Measurements from ENCODE around the gene CDK2. TPM values are rescaled to one million over a fixed set of nuclear protein-coding genes. Genes with fewer than 3 reads are reported as not detected.
A peak's percentile ranks its signal among the peaks of the same experiment; 100 is the strongest.

The CDK2 gene
- total and polyA plus RNA-seq, 12 donors, result 6.0 to 30.6 (median 17.8) TPM

GRCh38 chr12:56020423-56021184 lies 54.0 kb downstream of the CDK2 start, which contains the start of gene IKZF4:
IKZF4 (plus strand) TSS chr12:56021043; CDS start chr12:56021494, 451 bp downstream.
- peaks cover 0 to 17% of the 10 kb centered on the region in 2 donors for H3K36me3 ChIP-seq (replicated peaks in 1 of 2)
- TF ChIP-seq POLR2A (IDR thresholded peaks at IDR 0.05) (peak in 1 of 2 donors; percentile 41), CTCF (IDR thresholded peaks at IDR 0.05) (no peak)
- WGBS, 4 donors, result 9 to 14% (median 13%) methylated on average over 8 to 10 of the region's 10 CpGs
- H3K4me1 ChIP-seq (replicated peaks in 1 of 2), result peaks cover 28 to 41% of the 10 kb centered on the region in 2 donors
- H3K9me3 ChIP-seq (replicated peaks in 1 of 3), result no peaks in the 10 kb centered on the region
- peak within 1 kb of the TSS in 2 of 4 donors; percentile 12 to 39 for H3K4me3 ChIP-seq
- peak within 1 kb of the TSS; percentile 35 to 90 (median 63) for H3K27ac ChIP-seq
- no peaks in the 10 kb centered on the region for H3K27me3 ChIP-seq
- intact Hi-C loops (cut with DNase I), result loop anchor here in 1 of 2 donors (5.0 kb wide), 1 partner anchor 147 kb away; no protein-coding TSS in a partner anchor
- DNase-seq, result peak; percentile 79 to 92 (median 90)

GRCh38 chr12:56021889-56022497 lies 55.4 kb downstream of the CDK2 start:
- 30 to 39% (median 35%) methylated on average over 2 of the region's 2 CpGs for WGBS, 4 donors
- H3K36me3 ChIP-seq (replicated peaks in 1 of 2), result peaks cover 0 to 26% of the 10 kb centered on the region in 2 donors
- H3K27ac ChIP-seq, result peak overlapping the region; percentile 35 to 90 (median 63)
- H3K9me3 ChIP-seq (replicated peaks in 1 of 3), result no peaks in the 10 kb centered on the region
- no peaks in the 10 kb centered on the region for H3K27me3 ChIP-seq
- DNase-seq, result peak in 1 of 7 donors; percentile 16
- H3K4me1 ChIP-seq (replicated peaks in 1 of 2), result peaks cover 28 to 41% of the 10 kb centered on the region in 2 donors
- peak overlapping the region in 2 of 4 donors; percentile 12 to 39 for H3K4me3 ChIP-seq
- intact Hi-C loops (cut with DNase I), result loop anchor here in 1 of 2 donors (5.0 kb wide), 1 partner anchor 145 kb away; no protein-coding TSS in a partner anchor
- no peak for TF ChIP-seq CTCF (IDR thresholded peaks at IDR 0.05)
- TF ChIP-seq POLR2A (IDR thresholded peaks at IDR 0.05), result no peak

Other genes with a start within 250 kb of the CDK2 start
- gene RDH5, start 246.4 kb upstream of the CDK2 start, total RNA-seq, result 10 to 100 TPM in 1 of 9 donors, 1 to 10 TPM in 8; 1.9 to 25.7 (median 4.5) TPM
- gene RDH5, start 246.4 kb upstream of the CDK2 start, polyA plus RNA-seq, result 10 to 100 TPM in 2 of 3 donors, 1 to 10 TPM in 1; 2.7 to 41.4 (median 32.7) TPM
- 1,000 to 10,000 TPM in 7 of 9 donors, 100 to 1,000 TPM in 2; 796 to 1,954 (median 1,283) TPM for gene CD63, start 237.8 kb upstream of the CDK2 start, total RNA-seq
- gene CD63, start 237.8 kb upstream of the CDK2 start, polyA plus RNA-seq, result 1,000 to 10,000 TPM; 1,798 to 2,350 (median 1,843) TPM
- gene GDF11, start 223.7 kb upstream of the CDK2 start, total RNA-seq, result 1 to 10 TPM; 3.3 to 8.3 (median 6.7) TPM
- gene GDF11, start 223.7 kb upstream of the CDK2 start, polyA plus RNA-seq, result 1 to 10 TPM; 2.4 to 4.1 (median 3.8) TPM
- gene SARNP, start 149.1 kb upstream of the CDK2 start, total RNA-seq, result 100 to 1,000 TPM in 1 of 9 donors, 10 to 100 TPM in 8; 23.2 to 148 (median 56.0) TPM
- gene SARNP, start 149.1 kb upstream of the CDK2 start, polyA plus RNA-seq, result 100 to 1,000 TPM; 113 to 131 (median 117) TPM
- 10 to 100 TPM; 11.7 to 74.7 (median 26.3) TPM for gene ORMDL2, start 148.8 kb upstream of the CDK2 start, total RNA-seq
- gene ORMDL2, start 148.8 kb upstream of the CDK2 start, polyA plus RNA-seq, result 10 to 100 TPM; 45.4 to 97.7 (median 68.6) TPM
- gene DNAJC14, start 137.2 kb upstream of the CDK2 start, total RNA-seq, result 10 to 100 TPM; 26.3 to 50.0 (median 32.3) TPM
- 10 to 100 TPM in 2 of 3 donors, 1 to 10 TPM in 1; 9.9 to 31.2 (median 12.4) TPM for gene DNAJC14, start 137.2 kb upstream of the CDK2 start, polyA plus RNA-seq
- gene MMP19, start 123.9 kb upstream of the CDK2 start, total RNA-seq, result 10 to 100 TPM in 3 of 9 donors, 1 to 10 TPM in 5, under 1 TPM in 1; 0.89 to 17.3 (median 7.0) TPM
- gene MMP19, start 123.9 kb upstream of the CDK2 start, polyA plus RNA-seq, result 10 to 100 TPM in 2 of 3 donors, 1 to 10 TPM in 1; 8.0 to 15.8 (median 15.3) TPM
- gene PYM1, start 38.9 kb upstream of the CDK2 start, total RNA-seq, result 10 to 100 TPM; 32.1 to 60.9 (median 37.8) TPM
- 10 to 100 TPM; 48.3 to 59.1 (median 49.0) TPM for gene PYM1, start 38.9 kb upstream of the CDK2 start, polyA plus RNA-seq
- gene DGKA, start 35.7 kb upstream of the CDK2 start, total RNA-seq, result 100 to 1,000 TPM in 1 of 9 donors, 10 to 100 TPM in 8; 16.0 to 116 (median 31.9) TPM
- 10 to 100 TPM; 21.1 to 99.8 (median 66.2) TPM for gene DGKA, start 35.7 kb upstream of the CDK2 start, polyA plus RNA-seq
- gene PMEL, start 788 bp upstream of the CDK2 start, total RNA-seq, result 1 to 10 TPM in 5 of 9 donors, under 1 TPM in 3, not detected in 1; 0.35 to 3.8 (median 1.3) TPM
- 1 to 10 TPM in 2 of 3 donors, under 1 TPM in 1; 0.77 to 1.5 (median 1.0) TPM for gene PMEL, start 788 bp upstream of the CDK2 start, polyA plus RNA-seq
- 100 to 1,000 TPM in 5 of 9 donors, 10 to 100 TPM in 4; 77.6 to 134 (median 112) TPM for gene RAB5B, start 7.2 kb downstream of the CDK2 start, total RNA-seq
- gene RAB5B, start 7.2 kb downstream of the CDK2 start, polyA plus RNA-seq, result 100 to 1,000 TPM in 1 of 3 donors, 10 to 100 TPM in 2; 34.4 to 137 (median 43.6) TPM
- gene SUOX, start 30.4 kb downstream of the CDK2 start, total RNA-seq, result 10 to 100 TPM; 49.3 to 72.6 (median 56.6) TPM
- gene SUOX, start 30.4 kb downstream of the CDK2 start, polyA plus RNA-seq, result 10 to 100 TPM; 27.7 to 49.7 (median 37.1) TPM
- 10 to 100 TPM in 6 of 9 donors, 1 to 10 TPM in 3; 6.0 to 34.0 (median 13.3) TPM for gene IKZF4, start 54.2 kb downstream of the CDK2 start, total RNA-seq
- 10 to 100 TPM in 1 of 3 donors, 1 to 10 TPM in 2; 5.7 to 10.3 (median 6.4) TPM for gene IKZF4, start 54.2 kb downstream of the CDK2 start, polyA plus RNA-seq
- 1,000 to 10,000 TPM in 3 of 9 donors, 100 to 1,000 TPM in 3, 10 to 100 TPM in 3; 76.7 to 2,374 (median 441) TPM for gene RPS26, start 75.1 kb downstream of the CDK2 start, total RNA-seq
- gene RPS26, start 75.1 kb downstream of the CDK2 start, polyA plus RNA-seq, result 1,000 to 10,000 TPM; 1,149 to 1,897 (median 1,249) TPM
- gene ERBB3, start 113.3 kb downstream of the CDK2 start, total RNA-seq, result 10 to 100 TPM in 1 of 9 donors, 1 to 10 TPM in 8; 1.3 to 25.7 (median 1.6) TPM
- gene ERBB3, start 113.3 kb downstream of the CDK2 start, polyA plus RNA-seq, result 1 to 10 TPM; 1.9 to 5.0 (median 2.6) TPM
- 100 to 1,000 TPM in 5 of 9 donors, 10 to 100 TPM in 4; 64.1 to 129 (median 106) TPM for gene PA2G4, start 137.7 kb downstream of the CDK2 start, total RNA-seq
- 100 to 1,000 TPM in 2 of 3 donors, 10 to 100 TPM in 1; 83.3 to 252 (median 106) TPM for gene PA2G4, start 137.7 kb downstream of the CDK2 start, polyA plus RNA-seq
- 1,000 to 10,000 TPM; 1,635 to 5,801 (median 3,259) TPM for gene RPL41, start 149.8 kb downstream of the CDK2 start, total RNA-seq
- 1,000 to 10,000 TPM; 2,153 to 6,204 (median 2,446) TPM for gene RPL41, start 149.8 kb downstream of the CDK2 start, polyA plus RNA-seq
- gene ZC3H10, start 151.4 kb downstream of the CDK2 start, total RNA-seq, result 10 to 100 TPM in 3 of 9 donors, 1 to 10 TPM in 6; 4.3 to 15.0 (median 8.4) TPM
- gene ZC3H10, start 151.4 kb downstream of the CDK2 start, polyA plus RNA-seq, result 1 to 10 TPM; 2.2 to 5.5 (median 5.0) TPM
- gene ESYT1, start 161.4 kb downstream of the CDK2 start, total RNA-seq, result 100 to 1,000 TPM in 7 of 9 donors, 10 to 100 TPM in 2; 26.3 to 156 (median 125) TPM
- 100 to 1,000 TPM in 1 of 3 donors, 10 to 100 TPM in 2; 27.2 to 103 (median 35.4) TPM for gene ESYT1, start 161.4 kb downstream of the CDK2 start, polyA plus RNA-seq
- 10 to 100 TPM; 28.0 to 89.3 (median 66.8) TPM for gene MYL6B, start 185.8 kb downstream of the CDK2 start, total RNA-seq
- gene MYL6B, start 185.8 kb downstream of the CDK2 start, polyA plus RNA-seq, result 100 to 1,000 TPM in 2 of 3 donors, 10 to 100 TPM in 1; 33.4 to 129 (median 118) TPM
- gene MYL6, start 191.5 kb downstream of the CDK2 start, total RNA-seq, result 1,000 to 10,000 TPM; 1,276 to 2,410 (median 1,576) TPM
- gene MYL6, start 191.5 kb downstream of the CDK2 start, polyA plus RNA-seq, result 1,000 to 10,000 TPM; 1,464 to 3,646 (median 1,841) TPM
- 100 to 1,000 TPM in 1 of 9 donors, 10 to 100 TPM in 8; 36.3 to 102 (median 64.0) TPM for gene SMARCC2, start 222.7 kb downstream of the CDK2 start, total RNA-seq
- gene SMARCC2, start 222.7 kb downstream of the CDK2 start, polyA plus RNA-seq, result 10 to 100 TPM; 22.8 to 75.1 (median 46.6) TPM

Data from adrenal gland (tissue), 12 donors.